Stimulated activated CD8-positive, alpha-beta memory T cell treated with anti-CD3 and anti-CD28 coated beads, Interleukin-7, amount 100 ng/mL, for 24 hours (primary cell): ENCODE measurements around the gene COL1A1.

ENCODE experiments used
- DNase-seq: peaks from one replicate; pipeline ENCODE4 v3.0.0-alpha.2; 2020; ENCODE audit warnings: low read depth

Gene COL1A1

DNA sequence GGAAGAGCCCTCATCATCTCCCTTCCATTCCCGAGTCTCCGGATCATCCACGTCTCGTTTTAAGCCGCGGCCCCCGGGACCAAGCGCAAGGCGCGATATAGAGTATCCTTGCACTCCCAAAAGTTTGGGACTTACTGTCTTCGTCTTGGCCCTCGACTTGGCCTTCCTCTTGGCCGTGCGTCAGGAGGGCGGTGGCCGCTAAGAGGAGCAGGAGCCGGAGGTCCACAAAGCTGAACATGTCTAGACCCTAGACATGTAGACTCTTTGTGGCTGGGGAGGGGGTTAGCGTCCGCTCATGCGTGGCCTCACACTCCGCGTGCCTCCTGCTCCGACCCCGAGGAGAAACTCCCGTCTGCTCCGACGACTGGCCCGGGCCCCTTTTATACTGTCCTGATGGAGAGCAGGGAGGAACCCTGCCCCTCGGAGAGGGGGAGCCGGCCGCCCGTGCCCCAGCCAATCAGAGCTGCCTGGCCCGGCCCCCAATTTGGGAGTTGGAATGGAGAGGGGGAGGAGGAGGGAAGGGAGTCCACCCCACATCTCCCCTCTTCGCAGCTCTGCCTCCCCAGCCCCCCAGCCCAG lies at the start of gene COL1A1:
Gene COL1A1, minus strand, starts transcription at position 356 of the 579 bp plus-strand sequence. Its CDS starts 118 bp downstream, at position 238.
- DNase-seq, result no peak

DNA sequence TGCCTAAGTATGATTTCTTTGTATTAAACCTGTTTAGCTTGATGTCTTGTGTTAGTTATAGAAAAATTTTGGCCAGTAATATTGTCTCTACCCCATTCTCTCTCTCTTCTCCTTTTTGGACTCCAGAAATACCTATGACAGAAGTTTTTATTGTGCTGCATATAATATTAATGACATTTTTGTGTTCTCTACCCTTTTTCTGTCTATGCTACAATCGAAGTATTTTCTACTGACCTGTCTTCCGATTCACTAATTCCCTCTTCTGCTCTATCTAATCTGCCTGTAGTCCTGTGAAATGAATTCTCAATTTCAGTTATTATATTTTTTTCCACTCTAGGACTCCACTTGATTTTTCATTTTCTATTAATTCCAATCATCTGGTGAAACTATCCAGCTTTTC lies 46.8 kb upstream of the COL1A1 start:
- no peak for DNase-seq

- DNase-seq, result no peak
Measured at GRCh38 chr17:50244771-50245170, 43.3 kb upstream of the COL1A1 start.

DNA sequence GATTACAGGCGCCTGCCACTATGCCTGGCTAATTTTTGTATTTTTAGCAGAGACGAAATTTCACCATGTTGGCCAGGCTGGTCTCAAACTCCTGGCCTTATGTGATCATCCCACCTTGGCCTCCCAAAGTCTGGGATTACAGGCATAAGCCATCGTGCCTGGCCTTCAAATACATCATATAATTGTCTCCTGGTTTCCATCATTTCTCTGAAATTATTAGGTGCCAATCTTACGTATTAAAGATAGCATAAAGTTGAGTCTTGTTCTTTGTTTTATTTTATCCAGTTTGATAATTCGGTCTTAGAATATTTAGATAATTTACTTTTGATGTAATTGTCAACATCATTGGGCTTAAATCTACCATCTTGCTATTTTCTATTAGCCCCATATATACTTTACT lies 40.0 kb upstream of the COL1A1 start:
- DNase-seq, result no peak

DNA sequence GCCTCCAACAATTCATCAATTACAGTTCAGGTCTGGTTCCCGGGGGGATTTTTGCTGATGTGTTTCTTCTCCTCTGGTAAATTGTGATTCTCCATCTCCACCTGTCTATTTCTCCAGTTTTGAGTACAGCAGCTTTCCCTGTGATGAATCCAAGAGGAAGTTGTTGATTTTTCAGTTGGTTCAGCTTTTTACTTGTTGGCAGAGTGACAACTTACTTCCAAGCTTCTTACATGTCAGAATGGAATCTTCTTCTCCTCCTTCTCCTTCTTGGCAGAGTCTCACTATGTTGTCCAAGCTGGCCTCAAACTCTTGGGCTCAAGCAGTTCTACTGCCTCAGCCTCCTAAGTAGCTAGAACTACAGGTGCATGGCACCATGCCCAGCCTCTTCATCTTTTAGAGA lies 39.4 kb upstream of the COL1A1 start:
- DNase-seq, result no peak

- no peak for DNase-seq
Measured at GRCh38 chr17:50239937-50240336, 38.5 kb upstream of the COL1A1 start.

GRCh38 chr17:50238601-50239280 lies 37.3 kb upstream of the COL1A1 start:
- DNase-seq, result no peak

GRCh38 chr17:50237901-50238300 lies 36.5 kb upstream of the COL1A1 start:
- DNase-seq, result no peak

DNA sequence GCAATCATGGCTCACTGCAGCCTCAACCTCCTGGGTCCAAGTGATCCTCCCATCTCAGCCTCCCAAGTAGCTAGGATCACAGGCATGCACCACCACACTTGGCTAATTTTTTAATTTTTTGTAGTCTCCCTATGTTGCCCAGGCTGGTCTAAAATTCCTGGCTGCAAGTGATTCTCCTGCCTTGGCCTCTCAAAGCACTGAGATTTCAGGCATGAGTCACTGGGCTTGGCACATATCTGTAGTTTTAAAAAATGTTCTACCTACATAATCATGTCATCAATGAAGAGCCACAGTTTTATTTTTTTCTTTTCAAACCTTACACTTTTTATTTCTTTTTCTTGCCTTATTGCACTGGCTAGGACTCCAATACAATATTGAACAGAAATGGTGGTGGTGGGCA lies 33.1 kb upstream of the COL1A1 start:
- DNase-seq, result no peak

DNA sequence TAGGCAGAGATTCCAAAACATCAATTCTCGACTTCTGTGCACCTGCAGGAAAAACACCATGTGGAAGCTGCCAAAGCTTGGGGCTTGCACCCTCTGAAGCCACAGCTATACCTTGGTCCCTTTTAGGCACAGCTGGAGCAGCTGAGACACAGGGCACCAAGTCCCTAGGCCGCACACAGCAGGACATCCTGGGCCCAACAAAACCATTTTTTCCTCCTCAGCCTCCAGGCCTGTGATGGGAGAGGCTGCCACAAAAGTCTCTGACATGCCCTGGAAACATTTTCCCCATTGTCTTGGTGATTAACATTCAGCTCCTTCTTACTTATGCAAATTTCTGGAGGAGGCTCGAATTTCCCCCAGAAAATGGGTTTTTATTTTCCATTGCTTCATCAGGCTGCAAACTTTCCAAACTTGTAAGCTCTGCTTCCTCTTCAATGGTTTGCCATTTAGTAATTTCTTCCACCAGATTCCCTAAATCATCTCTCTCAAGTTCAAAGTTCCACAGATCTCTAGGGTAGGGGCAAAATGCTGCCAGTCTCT lies 24.3 kb upstream of the COL1A1 start:
- no peak for DNase-seq

DNA sequence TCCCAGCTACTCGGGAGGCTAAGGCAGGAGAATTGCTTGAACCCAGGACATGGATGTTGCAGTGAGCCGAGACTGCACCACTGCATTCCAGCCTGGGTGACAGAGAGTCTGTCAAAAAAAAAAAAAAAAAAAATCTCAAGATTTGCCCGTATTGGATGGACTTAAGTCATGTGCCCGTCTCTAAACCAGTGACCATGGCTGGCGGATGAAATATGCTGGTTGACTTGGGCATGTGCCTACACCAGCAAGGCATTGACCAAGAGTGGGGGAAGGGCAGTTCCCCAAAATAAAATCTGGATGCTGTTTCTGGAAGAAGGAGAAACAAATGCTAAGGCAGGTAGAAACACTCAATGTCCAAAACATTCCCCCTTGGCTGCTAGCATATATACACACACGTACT lies 21.5 kb upstream of the COL1A1 start:
- DNase-seq, result no peak

DNA sequence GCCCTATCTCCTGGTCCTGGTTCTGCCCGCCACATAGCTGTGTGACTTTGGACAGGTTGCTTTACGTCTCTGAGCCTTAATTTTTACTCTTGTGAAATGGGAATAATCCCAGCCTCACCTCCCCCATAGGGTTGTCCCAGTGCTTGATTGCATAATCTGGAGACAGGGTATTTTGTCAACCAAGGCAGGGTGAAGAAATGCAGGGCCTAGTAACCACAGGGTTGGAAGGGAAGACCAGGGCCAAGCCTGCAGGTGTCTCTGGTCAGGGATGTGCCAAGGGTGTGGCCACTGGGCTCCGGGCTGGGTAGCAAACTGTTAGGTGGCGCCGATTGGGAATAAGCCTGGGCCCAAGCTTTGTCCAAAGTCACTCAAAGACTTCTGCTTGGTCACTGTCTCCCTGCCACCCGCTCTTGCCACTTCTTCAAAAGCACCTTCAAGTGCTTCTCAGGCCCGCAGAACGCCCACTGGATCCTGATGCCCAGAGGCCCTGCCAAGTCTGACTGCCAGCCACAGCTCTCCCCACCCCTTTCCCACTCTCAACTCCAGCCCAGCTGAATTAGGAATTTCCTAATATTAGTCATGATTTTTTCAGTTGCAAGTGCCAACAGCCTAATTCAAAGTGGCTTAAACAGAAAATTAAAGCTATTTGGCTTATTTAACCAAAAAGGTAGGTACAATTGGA lies 20.6 kb upstream of the COL1A1 start:
- DNase-seq, result no peak

GRCh38 chr17:50221266-50221863 lies 19.9 kb upstream of the COL1A1 start:
- no peak for DNase-seq

DNA sequence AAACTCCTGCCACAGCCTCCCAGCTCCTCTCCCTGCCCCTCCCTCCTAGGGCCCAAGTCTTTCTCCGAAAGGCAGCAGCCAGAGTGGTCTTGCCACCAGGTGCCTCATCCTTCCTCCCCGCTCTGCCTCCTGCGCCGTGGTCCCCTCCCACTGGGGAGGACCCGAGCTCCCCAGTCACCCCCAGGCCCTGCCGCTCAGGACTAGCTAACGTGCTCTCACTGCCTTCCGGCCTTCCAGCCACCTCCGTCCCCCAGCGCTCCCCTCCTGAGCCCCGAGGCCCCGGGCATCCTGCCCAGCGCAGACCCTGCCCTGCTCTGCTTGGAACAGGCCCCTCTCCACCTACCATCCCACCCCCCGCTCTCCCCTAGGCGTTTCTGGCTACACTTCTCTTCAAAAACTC lies 19.4 kb upstream of the COL1A1 start:
- DNase-seq, result no peak

GRCh38 chr17:50219939-50220465 lies 18.6 kb upstream of the COL1A1 start:
- DNase-seq, result no peak

GRCh38 chr17:50219342-50219741 lies 17.9 kb upstream of the COL1A1 start:
- DNase-seq, result no peak

GRCh38 chr17:50218771-50219315 lies 17.4 kb upstream of the COL1A1 start:
- no peak for DNase-seq

- no peak for DNase-seq
Measured at GRCh38 chr17:50218071-50218759, 16.8 kb upstream of the COL1A1 start.

DNA sequence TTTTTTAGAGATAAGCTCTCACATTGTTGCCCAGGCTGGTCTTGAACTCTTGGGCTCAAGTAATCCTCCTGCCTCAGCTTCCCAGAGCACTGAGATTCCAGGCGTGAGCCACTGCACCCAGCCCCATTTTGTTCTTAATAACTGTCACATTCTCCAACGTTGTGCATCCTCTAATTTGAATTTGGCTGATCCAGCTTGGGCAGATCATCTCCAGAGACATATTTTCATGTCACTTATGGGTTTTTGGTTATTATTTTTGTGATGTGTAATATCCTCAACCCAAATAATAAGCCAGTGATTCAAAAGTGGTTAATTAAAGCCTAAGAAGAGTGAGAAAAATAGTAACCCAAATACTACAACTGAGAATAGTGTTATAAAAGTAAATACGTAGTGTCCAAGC lies 16.2 kb upstream of the COL1A1 start:
- DNase-seq, result no peak

- no peak for DNase-seq
Measured at GRCh38 chr17:50214976-50215760, 13.7 kb upstream of the COL1A1 start.
